Medulla oblongata (tissue), 1 donor: ENCODE measurements around the gene ZBTB49.

Experiments
- DNase-seq: peaks from one replicate; pipeline ENCODE4 v3.0.0-alpha.2; 2015; ENCODE audit errors: extremely low spot score

Gene ZBTB49

DNA sequence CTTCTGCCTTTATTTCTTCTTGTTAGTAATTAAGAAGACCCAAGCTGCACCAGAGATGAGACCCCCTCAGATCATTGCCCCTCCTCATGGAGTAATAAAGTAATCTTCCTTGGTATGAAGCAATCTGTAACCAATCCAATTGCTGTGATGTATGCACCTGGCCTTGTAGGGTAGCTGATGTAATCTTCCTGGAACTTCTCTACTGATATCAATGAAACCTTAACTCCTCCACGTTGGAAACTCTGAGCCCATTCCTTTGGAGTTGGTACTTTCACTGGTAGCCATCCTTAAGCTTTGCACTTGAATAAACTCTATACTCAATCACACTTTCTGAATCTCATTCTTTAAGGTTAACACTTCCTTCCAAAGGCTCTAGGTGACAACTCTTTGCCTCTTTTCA lies 65.3 kb downstream of the ZBTB49 start:
- no peak for DNase-seq

DNA sequence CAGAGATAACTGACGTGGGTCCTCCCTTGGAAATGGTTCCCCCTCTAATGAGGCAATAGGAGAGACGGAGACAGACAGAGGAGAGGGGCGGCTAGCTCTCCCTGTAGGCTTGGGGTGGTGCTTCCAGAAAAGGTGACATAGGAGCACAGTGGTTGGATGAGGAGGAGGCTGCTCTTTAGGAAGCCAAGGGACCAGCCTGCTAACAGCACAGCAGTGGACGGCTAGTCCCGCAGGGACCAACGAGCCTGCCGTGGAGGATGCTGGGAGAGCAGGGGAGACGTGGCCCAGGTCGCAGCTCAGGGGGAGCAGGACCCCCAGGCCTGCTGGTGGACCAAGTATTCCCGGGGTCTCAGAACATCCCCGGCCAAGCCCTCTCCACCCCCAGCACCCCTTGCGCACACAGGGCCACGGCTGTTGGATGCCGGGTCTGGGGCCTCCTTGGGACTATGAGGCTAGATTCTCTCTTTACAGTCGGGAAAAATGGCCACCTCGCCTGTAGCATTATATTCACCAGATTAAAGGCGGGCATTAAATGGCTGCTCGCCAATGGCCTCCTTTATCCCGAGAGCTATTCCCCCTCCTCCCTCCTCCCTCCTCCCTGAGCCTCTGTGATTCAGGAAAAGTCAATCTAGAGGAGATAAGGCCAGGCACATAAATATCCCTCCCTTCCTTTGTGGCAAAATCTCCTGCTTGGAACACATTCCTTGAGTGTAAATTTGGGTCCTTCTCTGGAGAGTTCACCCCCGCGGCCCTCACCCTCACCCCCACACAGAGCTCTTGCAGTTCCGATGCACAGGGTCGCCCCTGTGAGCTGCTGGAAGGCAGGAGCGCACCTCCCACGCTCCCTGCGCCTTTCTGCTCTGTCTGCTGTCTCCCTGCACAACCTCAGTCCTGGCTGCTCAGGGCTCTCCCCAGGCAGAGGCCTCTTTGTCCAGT lies 66.3 kb downstream of the ZBTB49 start:
- DNase-seq: no peak

DNA sequence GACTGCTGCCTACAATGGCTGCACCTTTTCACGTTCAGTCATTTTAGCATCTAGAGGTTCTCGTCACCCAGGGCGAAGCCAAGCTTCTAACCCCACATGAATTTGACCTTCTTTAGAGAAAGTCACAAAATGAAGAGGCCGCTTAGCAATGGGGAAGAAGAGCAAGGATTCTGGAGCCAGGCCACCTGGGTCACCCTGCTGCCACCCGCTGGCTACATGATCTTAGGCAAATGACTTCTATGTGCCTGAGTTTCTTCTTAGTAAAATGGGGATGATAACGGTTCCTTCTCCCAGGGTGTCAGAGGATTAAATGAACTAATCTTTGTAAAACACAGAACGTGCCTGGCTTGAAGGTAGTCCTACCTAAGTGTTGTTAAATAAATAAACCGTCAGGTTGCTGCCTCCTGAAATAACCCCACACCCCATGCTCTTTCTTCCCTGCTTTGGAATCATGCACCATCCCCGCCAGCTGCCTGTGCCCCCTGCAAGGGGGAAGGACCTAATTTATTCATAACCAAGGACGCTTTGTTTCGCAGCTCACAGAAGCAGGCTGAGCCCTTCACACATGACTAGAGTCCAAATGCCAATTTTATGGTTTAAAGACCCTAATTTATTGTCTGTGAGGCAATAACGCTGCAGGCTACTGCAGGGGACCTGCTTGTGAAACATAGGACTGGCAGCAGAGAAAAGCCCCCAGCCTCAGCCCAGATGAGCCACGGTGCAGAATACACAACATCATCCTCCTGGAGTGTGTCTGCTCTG lies 68.2 kb downstream of the ZBTB49 start:
- no peak for DNase-seq

DNA sequence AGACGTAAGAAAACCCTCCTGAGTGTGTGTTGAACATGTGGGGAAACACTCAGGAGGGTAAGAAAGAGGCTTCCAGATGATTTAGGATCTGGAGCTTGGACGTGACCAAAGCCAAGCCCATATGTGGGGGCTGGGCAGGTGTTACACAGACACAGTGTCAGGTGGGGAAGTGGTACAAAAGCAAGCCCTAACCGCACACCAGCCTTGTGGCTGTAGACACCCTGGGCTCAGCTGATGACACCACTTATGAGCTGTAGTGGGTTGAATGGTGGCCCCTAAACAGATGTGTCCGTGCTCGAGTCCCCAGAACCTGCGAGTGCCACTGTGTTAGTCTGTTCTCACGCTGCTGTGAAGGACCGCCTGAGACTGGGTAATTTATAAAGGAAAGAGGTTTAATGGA lies 71.8 kb downstream of the ZBTB49 start:
- DNase-seq: no peak

DNA sequence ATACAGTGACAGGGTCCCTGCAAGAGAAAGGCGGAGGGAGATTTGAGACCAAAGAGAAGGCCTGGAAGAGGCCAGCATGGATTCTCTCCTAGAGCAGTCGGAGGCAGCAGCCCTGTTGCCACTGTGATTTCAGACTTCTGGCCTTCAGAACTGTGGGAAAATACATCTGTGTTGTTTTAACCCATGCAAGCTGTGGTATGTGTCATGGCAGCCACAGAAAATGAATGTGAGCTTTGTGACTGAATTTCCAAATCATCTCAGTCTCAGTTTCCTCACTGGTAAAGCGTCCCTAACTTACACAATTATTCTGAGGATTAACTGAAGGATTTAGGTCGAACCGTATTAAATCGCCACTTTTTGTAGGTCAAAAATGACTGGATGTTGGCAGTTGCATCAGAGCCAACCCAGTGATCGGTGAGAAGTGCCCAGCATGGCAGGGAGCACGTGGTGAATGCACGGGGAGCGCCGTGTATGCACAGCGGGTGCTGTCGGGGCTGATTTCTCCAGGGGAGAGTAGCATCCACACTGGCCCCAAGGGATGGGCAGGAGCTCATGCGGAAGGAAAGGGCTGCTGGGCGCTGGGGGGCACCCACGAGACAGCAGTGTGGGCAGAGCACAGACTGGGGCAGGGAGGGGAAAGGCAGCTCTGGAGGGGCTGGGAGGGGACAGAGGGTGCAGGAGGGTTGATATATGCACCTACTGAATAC lies 73.1 kb downstream of the ZBTB49 start:
- no peak for DNase-seq

DNA sequence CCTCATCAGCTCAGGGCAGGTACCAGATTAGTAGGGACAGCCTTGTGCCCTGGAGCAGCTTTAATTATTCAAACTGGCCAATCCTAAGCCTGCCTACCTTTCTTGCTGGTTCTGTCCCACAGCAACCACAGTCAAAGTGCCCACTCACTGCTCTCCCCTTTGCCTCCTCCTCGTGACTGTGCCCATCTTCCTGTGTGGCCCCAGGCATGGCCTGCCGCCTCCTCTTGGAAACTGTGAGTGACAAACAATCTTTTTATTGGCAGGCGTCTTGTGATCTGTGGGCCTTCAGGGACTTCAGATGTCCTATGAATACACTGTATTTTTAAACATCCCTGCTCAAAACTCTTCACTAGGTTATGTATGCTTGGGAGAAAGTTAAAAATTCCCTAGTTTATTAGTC lies 74.0 kb downstream of the ZBTB49 start:
- no peak for DNase-seq

DNA sequence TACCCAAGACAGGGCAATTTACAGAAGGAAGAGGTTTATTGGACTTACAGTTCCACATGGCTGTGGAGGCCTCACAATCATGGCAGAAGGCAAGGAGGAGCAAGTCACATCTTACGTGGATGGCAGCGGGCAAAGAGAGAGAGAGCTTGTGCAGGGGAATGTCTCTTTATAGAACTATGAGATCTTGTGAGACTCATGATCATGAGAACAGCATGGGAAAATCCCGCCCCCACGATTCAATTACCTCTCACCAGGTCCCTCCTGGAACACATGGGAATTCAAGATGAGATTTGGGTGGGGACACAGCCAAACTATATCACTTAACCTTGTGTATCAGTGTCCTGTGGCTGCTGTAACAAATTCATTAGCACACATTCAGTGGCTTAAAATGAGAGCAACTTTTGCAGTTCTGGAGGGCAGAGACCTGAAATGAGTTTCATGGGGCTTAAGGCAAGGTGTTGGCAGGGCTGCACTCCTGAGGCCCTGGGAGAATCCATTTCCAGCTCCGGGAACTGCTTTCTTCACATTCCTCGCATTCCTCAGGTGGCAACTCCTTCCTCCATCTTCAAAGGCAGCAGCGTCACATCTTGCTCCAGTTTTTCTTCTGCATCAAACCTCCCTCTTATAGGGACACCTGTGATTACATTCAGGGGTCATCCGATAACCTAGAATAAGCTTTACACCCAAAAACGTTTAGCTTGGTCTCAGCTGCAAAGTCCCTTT lies 74.6 kb downstream of the ZBTB49 start:
- DNase-seq: no peak

DNA sequence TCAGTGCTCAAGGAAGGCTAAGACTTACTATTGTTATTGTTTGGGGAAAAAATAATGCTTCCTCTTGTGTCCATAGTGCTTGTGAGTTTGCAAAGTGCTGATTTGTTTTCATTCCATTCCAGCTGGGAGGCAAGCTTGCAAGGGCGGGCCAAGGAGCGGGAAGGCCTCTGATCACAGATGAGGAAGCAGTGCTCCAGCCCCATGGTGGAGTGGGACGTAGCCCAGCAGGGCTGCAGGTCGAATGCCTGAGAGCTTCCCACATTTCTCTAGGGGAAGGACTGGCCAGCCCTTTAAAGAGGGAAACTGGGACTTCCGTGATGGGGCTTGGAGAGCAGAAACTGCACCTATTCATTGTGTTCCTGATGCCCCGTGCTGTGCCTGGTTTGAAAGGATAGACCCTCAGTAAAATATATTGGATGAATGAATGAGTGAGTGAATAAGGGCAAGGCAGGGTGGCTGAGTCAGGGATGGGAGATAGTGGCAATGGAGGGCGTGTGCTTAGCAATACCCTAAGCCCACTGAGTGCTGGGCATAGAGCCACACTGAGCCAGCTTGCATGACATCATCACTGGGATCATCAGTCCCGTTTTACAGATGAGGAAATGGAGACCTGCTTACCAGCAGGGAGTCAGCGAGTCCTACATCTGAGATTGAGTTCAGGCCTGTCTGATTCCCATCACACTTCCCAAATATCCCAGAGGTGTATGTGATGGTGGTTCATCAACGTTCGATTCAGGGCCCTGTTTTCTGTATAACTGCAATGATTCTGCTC lies 78.9 kb downstream of the ZBTB49 start:
- no peak for DNase-seq
